ENCODE data around the gene CNDP1.

DNA sequence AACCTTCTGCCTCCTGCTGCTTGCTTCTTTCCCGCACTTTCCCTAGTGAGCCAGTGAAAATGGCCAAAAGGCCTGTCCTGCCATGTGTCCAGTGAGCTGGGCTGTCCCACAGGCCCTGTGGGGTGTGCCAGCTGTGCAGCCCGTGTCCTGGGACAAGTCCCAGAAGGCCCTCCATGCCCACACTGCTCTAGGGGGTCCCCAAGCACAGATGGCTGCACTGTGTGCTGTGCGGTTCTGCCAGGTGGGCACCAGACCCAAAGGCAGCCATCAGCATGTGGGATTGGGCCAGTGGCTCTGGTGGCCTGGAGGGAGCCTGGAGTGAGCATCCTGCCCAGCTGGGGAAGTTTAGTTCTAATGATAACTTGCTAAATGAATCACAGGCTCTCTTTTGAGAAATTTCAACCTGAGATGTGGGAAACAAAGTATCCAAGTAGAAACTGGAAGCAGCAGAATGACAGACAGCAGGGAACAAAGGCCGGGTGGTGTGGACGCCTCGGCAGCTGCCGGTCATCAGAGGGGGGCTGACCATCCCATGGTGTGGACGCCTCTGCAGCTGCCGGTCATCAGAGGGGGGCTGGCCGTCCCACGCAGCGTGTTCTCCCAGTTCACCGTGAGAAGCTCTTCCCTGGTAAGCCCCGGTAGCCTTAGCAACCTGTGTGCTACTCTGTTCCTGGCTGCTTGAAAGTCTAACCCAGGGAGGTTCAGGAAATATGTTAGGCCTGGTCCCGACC is 48.0 kb upstream of the CNDP1 start:
- TF ChIP-seq, protein P1, sequence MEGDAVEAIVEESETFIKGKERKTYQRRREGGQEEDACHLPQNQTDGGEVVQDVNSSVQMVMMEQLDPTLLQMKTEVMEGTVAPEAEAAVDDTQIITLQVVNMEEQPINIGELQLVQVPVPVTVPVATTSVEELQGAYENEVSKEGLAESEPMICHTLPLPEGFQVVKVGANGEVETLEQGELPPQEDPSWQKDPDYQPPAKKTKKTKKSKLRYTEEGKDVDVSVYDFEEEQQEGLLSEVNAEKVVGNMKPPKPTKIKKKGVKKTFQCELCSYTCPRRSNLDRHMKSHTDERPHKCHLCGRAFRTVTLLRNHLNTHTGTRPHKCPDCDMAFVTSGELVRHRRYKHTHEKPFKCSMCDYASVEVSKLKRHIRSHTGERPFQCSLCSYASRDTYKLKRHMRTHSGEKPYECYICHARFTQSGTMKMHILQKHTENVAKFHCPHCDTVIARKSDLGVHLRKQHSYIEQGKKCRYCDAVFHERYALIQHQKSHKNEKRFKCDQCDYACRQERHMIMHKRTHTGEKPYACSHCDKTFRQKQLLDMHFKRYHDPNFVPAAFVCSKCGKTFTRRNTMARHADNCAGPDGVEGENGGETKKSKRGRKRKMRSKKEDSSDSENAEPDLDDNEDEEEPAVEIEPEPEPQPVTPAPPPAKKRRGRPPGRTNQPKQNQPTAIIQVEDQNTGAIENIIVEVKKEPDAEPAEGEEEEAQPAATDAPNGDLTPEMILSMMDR (IDR thresholded peaks at IDR 0.05): no peak
- no peak for TF ChIP-seq EZH2 (IDR thresholded peaks at IDR 0.05; ENCODE audit: borderline replicate concordance, insufficient read depth, low read depth, low read length, poor library complexity, severe bottlenecking)

All from B cell (primary cell).